HEK293 (cell line): Measurements from ENCODE around the gene NEU4.

Experiments used
- CTCF ChIA-PET: fragments of 350-600 bp; formaldehyde crosslinking; extraction: SDS; loops from one replicate; lab custom pipeline; 2021; ENCODE audit warnings: antibody characterized with exemption; lab: Yijun Ruan, JAX
- POLR2A ChIA-PET: fragments of 300-600 bp; formaldehyde crosslinking; extraction: SDS; loops from one replicate; lab custom pipeline; 2020; ENCODE audit warnings: antibody characterized with exemption, inconsistent platforms; lab: Yijun Ruan, JAX
- H3K27ac ChIP-seq: fragments of 200-500 bp; sonication (Bioruptor generic); 2 replicates; pipeline ENCODE4 v1.5.1; 2014; ENCODE audit warnings: low read depth, low read length, control low read depth, inconsistent platforms; ENCODE audit errors: extremely low read depth
- H3K36me3 ChIP-seq, 2 experiments: fragments of 200-500 bp in 1 of 2; sonication (Bioruptor generic) in 1 of 2; 1 replicate in 1 of 2; 2 replicates in 1 of 2; pipeline ENCODE4 v1.5.1; 2014 to 2017; ENCODE audit warnings: inconsistent platforms in 2 of 2, low read length in 2 of 2; ENCODE audit not compliant: control insufficient read depth in 2 of 2, insufficient read depth in 1 of 2
- H3K4me1 ChIP-seq: fragments of 200-500 bp; sonication (Bioruptor generic); 2 replicates; pipeline ENCODE4 v1.5.1; 2014; ENCODE audit warnings: mild to moderate bottlenecking, low read length, inconsistent platforms; ENCODE audit not compliant: control insufficient read depth, insufficient read depth
- H3K4me3 ChIP-seq: 2 replicates; pipeline ENCODE4 v1.5.1; 2011; ENCODE audit warnings: low read depth, mild to moderate bottlenecking, control low read depth, low read length, moderate library complexity
- H3K9me3 ChIP-seq: fragments of 200-500 bp; sonication (Bioruptor generic); 2 replicates; pipeline ENCODE4 v1.5.1; 2014; ENCODE audit warnings: low read depth, low read length, inconsistent platforms; ENCODE audit not compliant: control insufficient read depth, insufficient read depth
- GLIS2 ChIP-seq: fragments of 450-650 bp; formaldehyde crosslinking; IDR thresholded peaks from 2 replicates; pipeline ENCODE4 v1.5.1; 2016; ENCODE audit warnings: missing biosample characterization, missing genetic modification characterization
- KLF16 ChIP-seq: fragments of 450-650 bp; formaldehyde crosslinking; IDR thresholded peaks from 2 replicates; pipeline ENCODE4 v1.5.1; 2017; ENCODE audit warnings: missing biosample characterization, missing genetic modification characterization
- OSR2 ChIP-seq: fragments of 450-650 bp; formaldehyde crosslinking; IDR thresholded peaks from 2 replicates; pipeline ENCODE4 v1.5.1; 2016; ENCODE audit warnings: missing biosample characterization, missing genetic modification characterization
- YY2 ChIP-seq: fragments of 450-650 bp; formaldehyde crosslinking; IDR thresholded peaks from 2 replicates; pipeline ENCODE4 v1.5.1; 2016; ENCODE audit warnings: missing biosample characterization, missing genetic modification characterization
- ZBTB21 ChIP-seq: fragments of 450-650 bp; formaldehyde crosslinking; IDR thresholded peaks from 2 replicates; pipeline ENCODE4 v1.5.1; 2017; ENCODE audit warnings: missing biosample characterization, missing genetic modification characterization
- ZBTB8A ChIP-seq: fragments of 450-650 bp; formaldehyde crosslinking; IDR thresholded peaks from 2 replicates; pipeline ENCODE4 v1.5.1; 2016; ENCODE audit warnings: missing biosample characterization, missing genetic modification characterization
- ZNF132 ChIP-seq: fragments of 450-650 bp; formaldehyde crosslinking; IDR thresholded peaks from 2 replicates; pipeline ENCODE4 v1.5.1; 2017; ENCODE audit warnings: missing biosample characterization, missing genetic modification characterization, borderline replicate concordance
- ZNF335 ChIP-seq: fragments of 450-650 bp; formaldehyde crosslinking; conservative IDR thresholded peaks from 2 replicates; pipeline ENCODE4 v1.5.1; 2016; ENCODE audit warnings: missing biosample characterization, missing genetic modification characterization
- ZNF394 ChIP-seq: fragments of 450-650 bp; formaldehyde crosslinking; IDR thresholded peaks from 2 replicates; pipeline ENCODE4 v1.5.1; 2016; ENCODE audit warnings: missing biosample characterization, missing genetic modification characterization, mild to moderate bottlenecking, moderate library complexity, borderline replicate concordance
- ZNF423 ChIP-seq: fragments of 450-650 bp; formaldehyde crosslinking; IDR thresholded peaks from 2 replicates; pipeline ENCODE4 v1.5.1; 2016; ENCODE audit warnings: missing biosample characterization, missing genetic modification characterization
- ZNF529 ChIP-seq: fragments of 450-650 bp; formaldehyde crosslinking; IDR thresholded peaks from 2 replicates; pipeline ENCODE4 v1.5.1; 2017; ENCODE audit warnings: missing genetic modification characterization, missing biosample characterization; ENCODE audit not compliant: insufficient replicate concordance
- ZNF530 ChIP-seq: fragments of 450-650 bp; formaldehyde crosslinking; IDR thresholded peaks from 2 replicates; pipeline ENCODE4 v1.5.1; 2016; ENCODE audit warnings: low read depth, missing biosample characterization, missing genetic modification characterization
- ZNF548 ChIP-seq: fragments of 450-650 bp; formaldehyde crosslinking; IDR thresholded peaks from 2 replicates; pipeline ENCODE4 v1.5.1; 2016; ENCODE audit warnings: missing biosample characterization, missing genetic modification characterization
- ZNF549 ChIP-seq: fragments of 450-650 bp; IDR thresholded peaks from 2 replicates; pipeline ENCODE4 v1.5.1; 2018; ENCODE audit warnings: missing biosample characterization, missing genetic modification characterization, mild to moderate bottlenecking, inconsistent platforms, moderate library complexity
- ZNF560 ChIP-seq: fragments of 450-650 bp; formaldehyde crosslinking; IDR thresholded peaks from 2 replicates; pipeline ENCODE4 v1.5.1; 2017; ENCODE audit warnings: missing biosample characterization, missing genetic modification characterization, borderline replicate concordance
- ZNF561 ChIP-seq: fragments of 450-650 bp; IDR thresholded peaks from 2 replicates; pipeline ENCODE4 v1.5.1; 2018; ENCODE audit warnings: missing biosample characterization, missing genetic modification characterization, borderline replicate concordance
- ZNF677 ChIP-seq: fragments of 450-650 bp; IDR thresholded peaks from 2 replicates; pipeline ENCODE4 v1.5.0; 2018; ENCODE audit warnings: missing biosample characterization, mild to moderate bottlenecking, missing genetic modification characterization, moderate library complexity
- ZNF76 ChIP-seq: fragments of 450-650 bp; formaldehyde crosslinking; IDR thresholded peaks from 2 replicates; pipeline ENCODE4; 2016; ENCODE audit warnings: low read depth, missing biosample characterization, missing genetic modification characterization, borderline replicate concordance
- ZNF837 ChIP-seq: fragments of 450-650 bp; formaldehyde crosslinking; IDR thresholded peaks from 2 replicates; pipeline ENCODE4 v1.5.1; 2016; ENCODE audit warnings: missing biosample characterization, missing genetic modification characterization
- TF ChIP-seq, protein P1 (sequence below): fragments of 450-650 bp; formaldehyde crosslinking; IDR thresholded peaks from 2 replicates; pipeline ENCODE4 v1.5.0; 2017; ENCODE audit warnings: missing biosample characterization, missing genetic modification characterization, borderline replicate concordance
- TF ChIP-seq, protein P2 (sequence below): fragments of 450-650 bp; formaldehyde crosslinking; IDR thresholded peaks from 2 replicates; pipeline ENCODE4 v1.5.1; 2016; ENCODE audit warnings: missing biosample characterization, missing genetic modification characterization, borderline replicate concordance
- TF ChIP-seq, protein P3 (sequence below): fragments of 450-650 bp; formaldehyde crosslinking; optimal IDR thresholded peaks from 2 replicates; pipeline ENCODE3; 2016; ENCODE audit warnings: missing biosample characterization, mild to moderate bottlenecking, missing genetic modification characterization
- TF ChIP-seq, protein P4 (sequence below): fragments of 450-650 bp; formaldehyde crosslinking; IDR thresholded peaks from 2 replicates; pipeline ENCODE4 v1.5.1; 2016; ENCODE audit warnings: missing biosample characterization, missing genetic modification characterization

Gene NEU4

DNA sequence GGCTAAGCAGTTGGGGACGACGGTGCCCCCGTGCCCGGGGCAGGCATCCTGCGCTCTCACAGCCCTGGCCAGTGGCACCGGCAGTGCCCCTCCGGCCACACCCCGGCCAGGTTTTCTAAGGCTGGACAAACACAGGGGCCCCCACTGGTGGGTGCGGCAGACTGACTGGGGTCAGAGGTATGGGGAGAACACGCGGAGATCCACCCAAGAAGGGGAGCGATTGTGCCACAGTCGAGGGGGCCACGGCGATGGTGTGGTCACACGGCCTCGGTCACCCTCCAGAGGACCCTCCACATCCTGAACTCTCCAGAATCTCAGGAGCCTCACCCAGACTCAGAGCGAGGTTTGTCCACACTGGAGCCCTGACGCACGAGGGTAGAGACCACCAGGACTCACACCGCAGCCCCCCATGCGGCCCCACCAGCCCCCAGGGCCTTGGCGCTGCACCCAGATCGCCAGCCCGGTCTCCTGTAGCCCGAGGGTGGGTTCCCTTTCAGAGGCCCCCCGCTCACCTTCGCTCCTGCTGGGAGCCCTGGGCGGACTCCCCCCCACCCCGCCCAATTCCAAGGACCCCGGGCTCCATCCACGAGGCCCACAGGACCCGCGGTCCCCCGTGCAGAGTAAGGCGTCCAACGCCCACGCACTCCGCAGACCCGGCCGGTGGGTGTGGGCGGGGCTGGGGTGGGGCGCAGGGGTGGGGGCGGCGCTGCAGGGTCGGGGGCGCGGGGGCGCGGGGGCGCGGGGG lies 34.5 kb downstream of the NEU4 start (continued):
- TF ChIP-seq ZBTB21 (tag by site-specific recombination) (no peak), YY2 (tag by site-specific recombination) (no peak), ZNF837 (tag by site-specific recombination) (no peak), ZNF529 (tag by site-specific recombination) (no peak)
- TF ChIP-seq, protein P1, sequence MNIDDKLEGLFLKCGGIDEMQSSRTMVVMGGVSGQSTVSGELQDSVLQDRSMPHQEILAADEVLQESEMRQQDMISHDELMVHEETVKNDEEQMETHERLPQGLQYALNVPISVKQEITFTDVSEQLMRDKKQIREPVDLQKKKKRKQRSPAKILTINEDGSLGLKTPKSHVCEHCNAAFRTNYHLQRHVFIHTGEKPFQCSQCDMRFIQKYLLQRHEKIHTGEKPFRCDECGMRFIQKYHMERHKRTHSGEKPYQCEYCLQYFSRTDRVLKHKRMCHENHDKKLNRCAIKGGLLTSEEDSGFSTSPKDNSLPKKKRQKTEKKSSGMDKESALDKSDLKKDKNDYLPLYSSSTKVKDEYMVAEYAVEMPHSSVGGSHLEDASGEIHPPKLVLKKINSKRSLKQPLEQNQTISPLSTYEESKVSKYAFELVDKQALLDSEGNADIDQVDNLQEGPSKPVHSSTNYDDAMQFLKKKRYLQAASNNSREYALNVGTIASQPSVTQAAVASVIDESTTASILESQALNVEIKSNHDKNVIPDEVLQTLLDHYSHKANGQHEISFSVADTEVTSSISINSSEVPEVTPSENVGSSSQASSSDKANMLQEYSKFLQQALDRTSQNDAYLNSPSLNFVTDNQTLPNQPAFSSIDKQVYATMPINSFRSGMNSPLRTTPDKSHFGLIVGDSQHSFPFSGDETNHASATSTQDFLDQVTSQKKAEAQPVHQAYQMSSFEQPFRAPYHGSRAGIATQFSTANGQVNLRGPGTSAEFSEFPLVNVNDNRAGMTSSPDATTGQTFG = no peak
- TF ChIP-seq, protein P2, sequence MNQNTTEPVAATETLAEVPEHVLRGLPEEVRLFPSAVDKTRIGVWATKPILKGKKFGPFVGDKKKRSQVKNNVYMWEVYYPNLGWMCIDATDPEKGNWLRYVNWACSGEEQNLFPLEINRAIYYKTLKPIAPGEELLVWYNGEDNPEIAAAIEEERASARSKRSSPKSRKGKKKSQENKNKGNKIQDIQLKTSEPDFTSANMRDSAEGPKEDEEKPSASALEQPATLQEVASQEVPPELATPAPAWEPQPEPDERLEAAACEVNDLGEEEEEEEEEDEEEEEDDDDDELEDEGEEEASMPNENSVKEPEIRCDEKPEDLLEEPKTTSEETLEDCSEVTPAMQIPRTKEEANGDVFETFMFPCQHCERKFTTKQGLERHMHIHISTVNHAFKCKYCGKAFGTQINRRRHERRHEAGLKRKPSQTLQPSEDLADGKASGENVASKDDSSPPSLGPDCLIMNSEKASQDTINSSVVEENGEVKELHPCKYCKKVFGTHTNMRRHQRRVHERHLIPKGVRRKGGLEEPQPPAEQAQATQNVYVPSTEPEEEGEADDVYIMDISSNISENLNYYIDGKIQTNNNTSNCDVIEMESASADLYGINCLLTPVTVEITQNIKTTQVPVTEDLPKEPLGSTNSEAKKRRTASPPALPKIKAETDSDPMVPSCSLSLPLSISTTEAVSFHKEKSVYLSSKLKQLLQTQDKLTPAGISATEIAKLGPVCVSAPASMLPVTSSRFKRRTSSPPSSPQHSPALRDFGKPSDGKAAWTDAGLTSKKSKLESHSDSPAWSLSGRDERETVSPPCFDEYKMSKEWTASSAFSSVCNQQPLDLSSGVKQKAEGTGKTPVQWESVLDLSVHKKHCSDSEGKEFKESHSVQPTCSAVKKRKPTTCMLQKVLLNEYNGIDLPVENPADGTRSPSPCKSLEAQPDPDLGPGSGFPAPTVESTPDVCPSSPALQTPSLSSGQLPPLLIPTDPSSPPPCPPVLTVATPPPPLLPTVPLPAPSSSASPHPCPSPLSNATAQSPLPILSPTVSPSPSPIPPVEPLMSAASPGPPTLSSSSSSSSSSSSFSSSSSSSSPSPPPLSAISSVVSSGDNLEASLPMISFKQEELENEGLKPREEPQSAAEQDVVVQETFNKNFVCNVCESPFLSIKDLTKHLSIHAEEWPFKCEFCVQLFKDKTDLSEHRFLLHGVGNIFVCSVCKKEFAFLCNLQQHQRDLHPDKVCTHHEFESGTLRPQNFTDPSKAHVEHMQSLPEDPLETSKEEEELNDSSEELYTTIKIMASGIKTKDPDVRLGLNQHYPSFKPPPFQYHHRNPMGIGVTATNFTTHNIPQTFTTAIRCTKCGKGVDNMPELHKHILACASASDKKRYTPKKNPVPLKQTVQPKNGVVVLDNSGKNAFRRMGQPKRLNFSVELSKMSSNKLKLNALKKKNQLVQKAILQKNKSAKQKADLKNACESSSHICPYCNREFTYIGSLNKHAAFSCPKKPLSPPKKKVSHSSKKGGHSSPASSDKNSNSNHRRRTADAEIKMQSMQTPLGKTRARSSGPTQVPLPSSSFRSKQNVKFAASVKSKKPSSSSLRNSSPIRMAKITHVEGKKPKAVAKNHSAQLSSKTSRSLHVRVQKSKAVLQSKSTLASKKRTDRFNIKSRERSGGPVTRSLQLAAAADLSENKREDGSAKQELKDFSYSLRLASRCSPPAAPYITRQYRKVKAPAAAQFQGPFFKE (tag by site-specific recombination) = no peak

DNA sequence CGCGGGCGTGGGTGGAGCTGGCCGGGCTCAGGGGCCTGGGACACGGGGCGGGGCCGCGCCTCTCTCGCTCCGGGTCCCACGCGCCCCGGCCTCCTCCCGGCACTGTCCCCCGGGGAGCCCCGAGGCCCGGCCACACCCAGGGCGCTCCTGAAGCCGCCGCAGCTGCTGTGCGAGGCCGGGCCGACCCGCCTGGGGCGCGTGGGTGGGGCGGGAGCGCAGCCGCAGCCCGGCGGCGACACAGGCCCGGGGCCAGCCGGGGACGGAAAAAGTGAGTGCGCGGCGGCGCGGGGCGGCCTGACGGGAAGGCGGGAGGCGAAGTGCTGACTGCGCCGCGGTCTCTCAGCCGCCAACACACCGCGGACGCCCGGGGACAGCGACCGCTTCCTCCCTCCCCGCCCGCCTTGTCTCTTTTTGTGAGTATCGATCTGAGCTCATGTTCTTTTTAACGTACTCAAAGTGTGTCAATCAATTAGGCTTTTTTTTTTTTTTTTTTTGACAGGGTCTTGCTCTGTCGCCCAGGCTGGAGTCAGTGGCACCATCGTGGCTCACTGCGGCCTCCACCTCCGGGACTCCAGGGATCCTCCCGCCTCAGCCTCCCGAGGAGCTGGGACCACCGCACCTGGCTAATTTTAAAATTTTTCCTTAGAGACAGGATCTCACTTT lies 35.2 kb downstream of the NEU4 start:
- peak overlapping the region; percentile 46; the same call in 1 of the 2 replicates for H3K27ac ChIP-seq
- H3K9me3 ChIP-seq = no peaks in the 10 kb centered on the region
- H3K4me1 ChIP-seq = no peaks in the 10 kb centered on the region
- peak overlapping the region; percentile 6 for H3K4me3 ChIP-seq
- ChIA-PET CTCF (interaction anchor here (0.6 to 0.7 kb wide), 2 partner anchors 14 to 742 kb away, joined by 3 to 4 read pairs; partner anchors contain the start of gene MTERF4), POLR2A (interaction anchor here (0.6 to 1.4 kb wide), 7 partner anchors 8 to 426 kb away, joined by 3 to 7 read pairs (median 4); no protein-coding TSS in a partner anchor)
- H3K36me3 ChIP-seq = no peaks in the 10 kb centered on the region
- TF ChIP-seq KLF16 (tag by site-specific recombination) (no peak), ZNF549 (no peak), ZNF76 (tag by site-specific recombination) (peak; percentile 64; the same call in 1 of the 2 replicates), ZNF548 (tag by site-specific recombination) (no peak), ZNF529 (tag by site-specific recombination) (no peak), ZNF561 (tag by site-specific recombination) (peak; percentile 28; the same call in 1 of the 2 replicates), OSR2 (no peak), ZNF394 (tag by site-specific recombination) (no peak), ZNF132 (no peak), GLIS2 (tag by site-specific recombination) (no peak), ZNF335 (tag by site-specific recombination) (peak; percentile 71), ZNF423 (tag by site-specific recombination) (no peak), ZNF677 (tag by site-specific recombination) (no peak), ZNF560 (tag by site-specific recombination) (no peak), ZNF530 (tag by site-specific recombination) (no peak), ZBTB8A (tag by site-specific recombination) (no peak)
- TF ChIP-seq, protein P3, sequence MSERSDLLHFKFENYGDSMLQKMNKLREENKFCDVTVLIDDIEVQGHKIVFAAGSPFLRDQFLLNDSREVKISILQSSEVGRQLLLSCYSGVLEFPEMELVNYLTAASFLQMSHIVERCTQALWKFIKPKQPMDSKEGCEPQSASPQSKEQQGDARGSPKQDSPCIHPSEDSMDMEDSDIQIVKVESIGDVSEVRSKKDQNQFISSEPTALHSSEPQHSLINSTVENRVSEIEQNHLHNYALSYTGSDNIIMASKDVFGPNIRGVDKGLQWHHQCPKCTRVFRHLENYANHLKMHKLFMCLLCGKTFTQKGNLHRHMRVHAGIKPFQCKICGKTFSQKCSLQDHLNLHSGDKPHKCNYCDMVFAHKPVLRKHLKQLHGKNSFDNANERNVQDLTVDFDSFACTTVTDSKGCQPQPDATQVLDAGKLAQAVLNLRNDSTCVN = peak; percentile 35
- TF ChIP-seq, protein P4, sequence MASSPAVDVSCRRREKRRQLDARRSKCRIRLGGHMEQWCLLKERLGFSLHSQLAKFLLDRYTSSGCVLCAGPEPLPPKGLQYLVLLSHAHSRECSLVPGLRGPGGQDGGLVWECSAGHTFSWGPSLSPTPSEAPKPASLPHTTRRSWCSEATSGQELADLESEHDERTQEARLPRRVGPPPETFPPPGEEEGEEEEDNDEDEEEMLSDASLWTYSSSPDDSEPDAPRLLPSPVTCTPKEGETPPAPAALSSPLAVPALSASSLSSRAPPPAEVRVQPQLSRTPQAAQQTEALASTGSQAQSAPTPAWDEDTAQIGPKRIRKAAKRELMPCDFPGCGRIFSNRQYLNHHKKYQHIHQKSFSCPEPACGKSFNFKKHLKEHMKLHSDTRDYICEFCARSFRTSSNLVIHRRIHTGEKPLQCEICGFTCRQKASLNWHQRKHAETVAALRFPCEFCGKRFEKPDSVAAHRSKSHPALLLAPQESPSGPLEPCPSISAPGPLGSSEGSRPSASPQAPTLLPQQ (tag by site-specific recombination) = no peak
